Bronchus fibroblast of lung (primary cell): ENCODE measurements around the gene RAB1A. TPM values are rescaled to one million over a fixed set of nuclear protein-coding genes. Genes with fewer than 3 reads are reported as not detected.

Experiments used
- total RNA-seq: library from RNA; depleted of rRNA; stranded (reverse); fragments of >200 nt; gene quantifications from 2 replicates; pipeline ENCODE4 v1.2.3, GENCODE V29; 2015

Gene RAB1A
- total RNA-seq: 68.3 and 69.1 TPM in 2 replicates

DNA sequence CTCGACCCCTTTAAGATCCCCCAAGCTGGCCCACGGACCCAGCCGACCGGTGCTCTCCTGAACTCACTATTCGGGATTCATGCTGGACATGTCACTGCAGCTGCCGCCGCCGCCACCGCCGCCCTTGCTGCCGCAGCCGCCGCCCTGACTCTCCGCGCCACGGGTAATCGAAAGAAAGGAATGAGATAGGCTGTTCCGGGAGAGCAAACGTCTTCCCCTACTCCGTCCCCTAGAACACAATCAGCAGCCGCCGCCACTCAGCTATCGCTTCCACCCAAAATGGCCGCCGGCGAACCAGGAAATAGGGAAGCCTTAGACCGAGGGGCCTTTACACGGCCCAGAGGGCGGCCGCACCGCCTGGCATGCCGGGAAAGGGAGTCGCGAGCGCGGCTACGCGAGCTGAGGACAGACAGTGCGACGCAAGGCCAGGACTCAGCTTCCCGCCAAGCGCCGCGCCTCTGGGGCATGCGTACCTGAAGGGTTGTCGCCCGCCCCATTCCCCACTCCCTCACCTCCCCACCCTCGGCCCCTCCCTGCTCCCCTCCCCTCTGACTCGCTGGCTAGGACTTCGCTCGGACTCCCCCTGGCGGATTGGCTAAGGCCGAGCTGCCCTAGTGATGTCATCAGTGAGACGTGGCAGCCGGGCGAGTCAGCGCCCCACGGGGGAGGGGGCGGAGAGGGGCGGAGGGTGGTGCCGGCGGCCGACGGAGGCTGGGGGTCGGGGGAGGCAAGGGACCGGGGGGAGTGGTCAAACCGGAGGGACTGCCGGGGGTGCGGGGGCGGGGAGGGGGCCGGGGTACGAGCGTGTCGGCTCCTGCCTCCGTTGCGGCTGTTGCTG, at the start of gene RAB1A:
TSS of gene RAB1A (minus strand) at position 281 of the 838 bp plus-strand sequence. CDS start at position 90, 191 bp downstream.

DNA sequence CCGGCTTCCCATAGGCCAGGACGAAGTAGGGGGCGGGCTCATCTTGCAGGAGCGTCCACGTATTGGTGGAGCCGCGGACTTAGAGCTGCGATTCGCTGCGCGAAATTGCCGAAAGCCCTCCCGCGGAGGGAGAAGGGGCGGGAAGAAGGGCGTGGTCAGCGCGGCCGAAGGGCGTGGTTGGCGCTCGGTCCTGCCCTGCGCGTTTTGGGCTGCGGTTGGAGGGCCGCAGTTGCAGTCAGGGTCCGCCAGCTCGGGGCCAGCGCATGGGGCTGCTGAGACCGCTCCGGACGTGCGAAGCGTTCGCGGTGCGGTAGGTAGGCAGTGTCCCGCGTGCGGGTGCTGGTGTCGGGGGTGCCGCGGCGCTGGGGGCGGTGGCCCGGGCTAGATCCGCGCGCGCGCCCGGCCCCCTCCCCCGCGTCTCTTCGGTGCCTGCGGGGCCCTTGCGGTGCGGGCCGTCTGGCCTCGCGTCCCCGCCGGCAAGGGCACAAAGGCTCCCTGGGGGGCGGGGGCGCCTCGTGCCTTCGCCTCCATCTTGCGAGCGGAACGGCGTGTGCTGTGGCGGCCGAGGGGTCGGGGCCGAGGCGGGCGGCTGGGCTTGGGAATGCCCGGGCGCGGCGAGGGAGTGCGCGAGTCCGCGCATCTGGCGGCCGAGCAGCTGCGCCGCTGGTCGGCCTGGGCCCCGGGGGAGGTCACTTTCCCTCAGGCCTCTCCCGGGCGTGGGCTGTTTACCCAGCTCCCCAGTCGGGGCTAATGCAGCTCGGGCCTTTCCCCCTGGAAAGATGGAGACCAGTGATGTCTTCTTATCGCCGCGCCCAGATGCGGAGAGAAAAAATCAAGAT, 73.5 kb downstream of the RAB1A start, which contains the start of gene CEP68:
TSS of gene CEP68 (plus strand) at position 202 of the 839 bp plus-strand sequence. CDS start 13,029 bp downstream, outside the sequence.

Other genes starting within 250 kb of the RAB1A start
- gene SLC1A4, start 140.7 kb downstream of the RAB1A start, total RNA-seq: 12.4 and 13.4 TPM in 2 replicates
- 4.6 and 6.2 TPM in 2 replicates for gene CEP68, start 73.7 kb downstream of the RAB1A start, total RNA-seq
- gene ACTR2, start 97.7 kb upstream of the RAB1A start, total RNA-seq: 73.6 and 78.0 TPM in 2 replicates